SIG-M5 treated with dmso at 0.1 percent for 504 hours (cell line): Measurements from ENCODE around the gene OPTN.
"Not testable (repeated sequence)": the region's sequence is repeated elsewhere in the genome, so short reads cannot be mapped to it uniquely, and the experiment has no call there.

Experiments
- DNase-seq: peaks from one replicate; lab custom pipeline; 2025; ENCODE audit not compliant: unreplicated experiment; lab: John Stamatoyannopoulos, UW

Gene OPTN

DNA sequence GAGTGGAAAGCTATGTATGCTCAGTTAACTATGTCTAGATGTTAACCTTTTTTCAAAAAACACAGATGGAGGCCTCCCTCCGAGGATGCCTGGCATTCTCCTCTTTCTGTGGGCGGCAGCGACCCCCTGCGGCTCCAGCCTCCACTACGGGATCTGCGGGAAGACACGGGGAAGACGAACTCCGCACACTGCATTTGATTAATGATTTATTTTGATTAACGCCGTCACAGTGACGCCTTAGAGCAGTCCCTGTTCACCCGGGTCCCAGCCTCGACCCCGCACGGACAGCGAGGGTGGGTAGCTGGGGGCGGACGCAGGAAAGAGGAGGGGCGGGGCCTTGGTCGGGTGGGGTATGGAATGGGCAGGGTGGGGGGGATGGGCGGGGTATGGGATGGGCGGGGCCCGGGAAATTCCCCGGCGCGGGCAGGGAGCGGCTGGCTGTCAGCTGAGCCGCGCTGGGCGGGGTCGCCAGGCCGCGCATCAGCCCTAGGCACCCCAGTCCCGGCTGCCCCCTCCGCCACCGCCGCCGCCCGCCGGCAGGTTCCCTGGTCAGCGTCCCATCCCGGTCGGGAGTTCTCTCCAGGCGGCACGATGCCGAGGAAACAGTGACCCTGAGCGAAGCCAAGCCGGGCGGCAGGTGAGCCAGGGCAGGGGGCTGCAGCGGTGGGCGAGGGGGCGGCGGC is at the start of gene OPTN:
TSS of gene OPTN (plus strand) at position 498 of the 683 bp plus-strand sequence. CDS start 8,960 bp downstream, outside the sequence.
- peak; percentile 32 for DNase-seq

DNA sequence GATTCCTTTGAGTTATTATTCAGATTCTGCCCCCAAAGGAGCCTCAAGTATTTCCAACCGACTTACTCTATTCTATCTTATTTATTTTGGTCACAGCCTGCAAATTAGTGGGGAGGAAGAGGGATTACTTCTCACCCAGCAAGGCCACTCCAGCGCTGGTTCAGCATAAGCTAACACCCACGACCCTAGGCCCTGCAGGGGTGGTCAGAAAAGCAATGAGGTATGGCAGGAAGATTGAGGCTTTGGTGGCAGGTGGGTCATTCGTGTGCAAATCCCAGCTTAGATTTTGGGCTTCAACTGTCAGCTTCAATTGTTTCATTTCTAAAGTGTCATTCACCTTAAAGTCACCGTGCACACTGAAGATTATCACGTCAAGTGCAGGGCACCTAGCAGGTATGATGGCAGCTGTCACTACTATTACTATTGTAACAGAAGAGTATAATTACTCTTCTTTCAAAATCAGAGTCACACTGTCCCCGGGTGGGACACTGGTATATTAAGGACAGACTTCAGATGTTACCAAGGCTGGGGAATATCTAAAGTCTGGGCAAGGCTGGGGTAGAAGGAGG is 48.8 kb upstream of the OPTN start:
- no peak for DNase-seq

DNA sequence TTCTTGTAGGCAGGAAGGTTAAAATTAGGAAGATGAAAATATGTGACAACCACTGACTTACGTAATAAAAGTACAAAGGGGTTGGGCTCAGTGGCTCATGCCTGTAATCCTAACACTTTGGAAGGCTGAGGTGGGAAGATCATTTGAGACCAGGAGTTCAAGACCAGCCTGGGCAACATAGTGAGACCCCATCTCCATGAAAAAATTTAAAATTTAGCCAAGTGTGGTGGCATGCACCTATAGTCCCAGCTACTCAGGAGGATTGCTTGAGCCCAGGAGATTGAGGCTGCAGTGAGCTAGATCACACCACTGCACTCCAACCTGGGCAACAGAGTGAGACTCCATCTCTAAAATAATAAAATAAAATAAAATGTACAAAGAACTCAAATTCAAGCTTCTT is 46.8 kb upstream of the OPTN start:
- DNase-seq, result not testable (repeated sequence)

- DNase-seq, result no peak
Measured at GRCh38 chr10:13053794-13054462, 46.0 kb upstream of the OPTN start.

GRCh38 chr10:13054844-13055243 is 45.1 kb upstream of the OPTN start:
- no peak for DNase-seq

DNA sequence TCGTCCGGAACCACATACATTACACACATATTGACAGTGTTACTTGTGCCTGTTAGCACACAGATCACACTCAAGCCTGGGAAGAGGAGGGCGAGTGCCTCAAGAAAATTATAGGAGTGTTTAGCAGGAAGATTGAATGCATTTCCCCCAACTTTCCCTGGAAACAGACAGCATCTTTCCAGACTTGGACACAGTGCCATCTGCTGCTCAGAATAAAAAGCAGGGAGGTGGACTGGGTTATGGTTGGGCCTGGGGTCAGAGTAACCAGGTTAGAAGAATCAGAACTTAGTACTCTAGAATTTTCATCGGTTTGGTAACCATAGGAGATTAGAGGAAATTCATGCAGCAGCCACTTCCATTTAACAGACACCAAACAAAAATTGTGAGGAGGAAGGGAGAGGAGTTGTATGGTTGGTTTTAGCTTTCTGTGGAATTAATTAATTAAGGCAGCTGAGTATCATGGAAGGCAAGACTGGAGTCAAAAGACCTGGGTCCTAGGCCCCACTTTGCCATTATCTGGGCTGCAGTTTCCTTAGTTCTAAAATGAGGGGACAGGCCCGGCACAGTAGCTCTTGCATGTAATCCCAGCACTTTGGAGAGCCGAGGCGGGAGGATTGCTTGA is 43.4 kb upstream of the OPTN start:
- no peak for DNase-seq

GRCh38 chr10:13062803-13063202 is 37.2 kb upstream of the OPTN start:
- DNase-seq, result no peak

DNA sequence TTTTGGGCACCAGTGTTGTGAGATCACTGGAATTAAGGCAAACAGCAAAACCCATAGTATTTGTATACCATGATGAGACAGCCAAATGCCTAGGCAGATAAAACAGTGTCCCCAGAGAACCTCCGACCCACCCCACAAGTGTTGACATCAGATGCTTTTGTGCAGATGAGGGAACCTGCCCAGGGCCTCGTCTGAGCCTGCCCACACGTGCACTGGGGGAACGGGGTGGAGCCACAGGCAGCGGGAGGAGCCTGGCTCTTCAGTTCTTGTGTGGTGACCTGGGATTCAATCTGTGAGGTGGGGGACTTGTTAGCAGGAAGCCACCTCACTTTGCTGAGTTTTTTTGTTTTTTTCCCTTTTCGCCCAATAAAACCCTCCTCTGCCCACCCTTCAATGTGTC is 33.4 kb upstream of the OPTN start:
- no peak for DNase-seq

GRCh38 chr10:13067431-13067830 is 32.5 kb upstream of the OPTN start:
- DNase-seq, result no peak

- DNase-seq, result no peak
Measured at GRCh38 chr10:13068071-13068470, 31.9 kb upstream of the OPTN start.

DNA sequence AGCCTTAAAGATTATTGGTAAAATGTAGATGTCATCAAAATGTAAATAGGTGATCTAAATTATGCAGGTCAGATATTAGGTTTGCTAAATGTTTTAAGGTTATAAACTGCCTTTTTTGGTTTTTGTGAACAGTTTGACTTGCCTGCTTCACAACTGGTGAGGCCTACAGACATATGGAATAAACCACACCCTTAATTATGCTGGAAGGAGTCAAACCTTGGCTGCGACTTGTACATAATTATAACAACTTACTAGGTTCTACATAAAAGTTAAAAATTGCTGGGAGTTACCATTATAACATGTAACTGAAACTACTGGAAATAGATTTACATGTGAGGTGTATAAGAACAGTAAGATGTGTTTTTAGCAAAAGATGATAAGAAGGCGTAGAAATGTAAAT is 31.5 kb upstream of the OPTN start:
- DNase-seq, result no peak

DNA sequence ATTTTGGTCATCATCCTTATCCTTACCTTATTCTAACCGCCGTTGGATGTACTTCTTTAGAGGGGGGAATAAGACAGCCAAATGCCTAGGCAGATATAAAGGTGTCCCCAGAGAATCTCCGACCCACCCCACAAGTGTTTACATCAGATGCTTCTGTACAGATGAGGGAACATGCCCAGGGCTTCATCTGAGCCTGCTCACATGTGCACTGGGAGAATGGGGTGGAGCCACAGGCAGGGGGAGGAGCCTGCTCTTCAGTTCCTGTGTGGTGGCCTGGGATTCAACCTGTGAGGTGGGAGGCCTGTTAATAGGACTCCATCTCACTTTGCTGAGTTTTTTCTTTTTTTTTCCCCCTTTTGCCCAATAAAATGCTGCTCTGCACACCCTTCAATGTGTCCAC is 27.6 kb upstream of the OPTN start:
- no peak for DNase-seq

- peak; percentile 64 for DNase-seq
Measured at GRCh38 chr10:13074563-13075451, 25.2 kb upstream of the OPTN start.

DNA sequence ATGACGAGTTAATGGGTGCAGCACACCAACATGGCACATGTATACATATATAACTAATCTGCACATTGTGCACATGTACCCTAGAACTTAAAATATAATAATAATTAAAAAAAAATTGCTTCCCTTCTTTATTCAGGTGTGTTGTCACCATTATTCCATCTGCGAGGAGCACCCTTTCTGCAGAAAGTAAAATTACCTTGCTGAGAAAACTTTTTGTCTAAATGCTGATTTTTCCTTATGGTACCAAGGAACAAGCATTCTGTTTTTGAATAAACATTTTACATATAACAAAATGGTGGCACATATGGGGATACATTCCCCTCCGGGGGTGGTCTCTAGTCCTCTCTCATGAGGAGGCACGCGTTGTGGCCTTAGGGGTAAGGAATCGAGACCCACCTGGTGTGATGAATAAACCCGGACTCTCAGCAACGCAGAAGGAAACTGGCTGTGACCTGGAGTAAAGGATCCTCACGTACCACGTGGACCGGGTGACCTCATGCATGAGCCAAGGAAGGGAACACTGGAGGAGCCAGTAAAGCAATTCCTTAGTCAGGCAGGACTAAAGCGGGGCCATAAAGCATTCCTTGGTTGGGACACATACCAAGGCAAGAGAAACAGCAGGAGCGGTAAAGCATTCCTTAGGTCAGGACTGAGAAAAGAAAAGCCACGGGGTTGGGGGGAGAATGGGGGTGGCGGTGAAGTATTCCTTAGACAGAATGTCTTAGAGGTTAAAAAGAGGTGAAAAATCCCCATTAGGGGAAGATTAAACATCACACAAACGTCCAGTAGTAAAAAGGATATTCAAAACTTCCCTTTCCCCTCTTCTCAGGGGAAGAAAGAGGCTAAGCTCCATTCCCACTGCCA is 20.8 kb upstream of the OPTN start:
- no peak for DNase-seq

DNA sequence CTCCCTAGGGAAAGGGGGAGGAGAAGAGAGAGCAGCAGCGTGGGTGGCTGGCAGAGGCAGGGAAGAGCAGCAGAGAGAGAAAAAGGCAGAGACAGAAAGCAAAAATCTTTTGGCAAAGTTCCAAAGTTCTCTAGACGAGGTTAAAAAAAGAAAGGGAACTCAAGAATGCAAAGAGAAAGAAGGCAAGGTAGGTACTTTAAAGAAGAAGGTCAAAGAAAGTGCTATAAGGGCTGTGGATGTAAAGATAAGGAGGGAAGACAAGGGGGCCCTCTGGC is 20.2 kb upstream of the OPTN start:
- no peak for DNase-seq

GRCh38 chr10:13080643-13081042 is 19.3 kb upstream of the OPTN start:
- DNase-seq, result no peak

- DNase-seq, result not testable (repeated sequence)
Measured at GRCh38 chr10:13083700-13084099, 16.3 kb upstream of the OPTN start.

DNA sequence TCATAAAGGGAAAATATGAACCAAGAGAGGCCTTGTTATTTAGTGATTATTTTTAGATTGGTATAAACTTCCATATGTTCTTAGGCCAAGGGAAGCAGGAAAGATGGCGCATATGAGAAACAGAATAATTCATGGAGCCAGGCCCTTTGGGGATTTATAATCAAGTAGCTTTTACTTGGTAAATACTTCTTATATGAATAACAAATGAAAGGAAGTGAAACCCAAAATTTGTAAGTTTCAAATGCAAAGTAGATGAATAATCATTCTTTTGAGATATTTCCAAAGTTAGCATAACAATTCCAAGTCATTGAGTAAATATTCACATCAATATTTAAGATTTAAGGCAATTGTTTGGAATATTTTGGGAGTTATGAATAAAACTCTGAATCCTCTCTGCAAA is 13.9 kb upstream of the OPTN start:
- no peak for DNase-seq

- DNase-seq, result no peak
Measured at GRCh38 chr10:13087601-13087985, 12.4 kb upstream of the OPTN start.

DNA sequence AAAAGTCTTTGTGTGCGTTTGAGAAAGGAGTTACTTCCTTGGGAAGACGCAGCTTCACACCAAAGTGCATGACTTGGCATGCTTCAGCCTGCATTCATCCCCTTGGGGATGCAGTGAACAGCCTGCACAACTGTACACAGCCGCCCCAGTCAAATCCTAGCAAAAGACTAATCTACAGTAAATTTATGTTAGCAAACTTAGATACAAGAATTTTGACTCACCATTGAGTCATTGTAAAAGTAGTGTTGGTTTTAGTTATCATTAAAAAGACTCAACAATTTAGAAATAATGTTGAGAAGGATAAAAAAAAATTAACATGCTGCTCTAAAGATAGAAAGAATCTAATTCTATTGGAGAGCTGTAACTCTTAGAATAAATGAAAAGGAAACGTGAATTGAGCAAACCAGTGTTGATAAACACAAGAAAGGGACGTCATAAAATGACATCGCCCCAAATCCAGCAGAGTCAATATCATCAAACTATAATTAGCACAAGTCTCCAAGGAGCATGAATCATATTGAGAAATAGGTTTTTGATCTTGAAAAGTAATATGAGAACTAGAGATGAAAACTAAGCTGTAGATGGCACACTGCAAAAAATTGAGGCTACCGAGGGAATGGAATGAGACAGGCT is 11.9 kb upstream of the OPTN start:
- no peak for DNase-seq
